ENCODE measurements around the gene TMOD1.
A peak's percentile ranks its signal among the peaks of the same experiment; 100 is the strongest.

The TMOD1 gene

GRCh38 chr9:97551308-97551707 lies 49.8 kb downstream of the TMOD1 start:
- no peak for DNase-seq

DNA sequence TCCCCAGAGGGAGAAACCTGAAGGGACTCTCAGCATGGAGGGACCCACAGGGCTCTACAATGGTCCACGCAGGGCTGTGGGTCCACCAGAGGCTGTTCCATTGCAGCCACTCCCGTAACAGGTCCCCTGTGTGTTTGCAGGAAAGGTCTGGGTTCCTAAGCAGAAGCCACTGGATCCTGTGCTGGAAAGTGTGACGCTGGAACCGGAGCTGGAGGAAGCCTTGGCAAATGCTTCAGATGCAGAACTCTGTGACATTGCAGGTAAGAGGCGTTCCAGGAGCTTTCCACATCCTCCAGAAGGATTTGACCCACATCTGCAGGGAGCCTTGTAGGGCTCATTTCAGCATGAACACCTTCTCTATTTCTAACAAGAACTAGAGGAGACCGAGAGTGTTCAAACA lies 51.7 kb downstream of the TMOD1 start:
- DNase-seq, result no peak

DNA sequence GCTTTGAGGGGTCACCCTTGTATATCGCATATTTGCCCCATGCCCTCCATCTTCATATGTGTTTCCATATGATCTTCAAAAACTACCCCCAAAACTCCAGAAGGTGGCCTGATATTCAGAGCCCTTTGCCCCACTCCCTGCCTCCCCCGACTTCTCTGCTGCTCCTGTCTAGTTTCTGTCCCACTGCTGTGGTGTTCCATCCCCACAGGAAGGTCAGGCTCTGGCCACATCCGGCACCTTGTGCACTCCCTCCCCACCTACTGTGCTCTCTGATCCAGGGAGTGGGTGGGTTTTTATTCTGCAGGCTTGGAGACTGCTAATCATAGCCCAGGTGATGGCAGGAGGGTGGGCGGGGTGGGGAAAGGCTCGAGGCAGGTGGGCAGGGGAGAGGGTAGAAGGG lies 52.4 kb downstream of the TMOD1 start:
- DNase-seq, result no peak

- DNase-seq, result no peak
Measured at GRCh38 chr9:97554566-97555075, 53.2 kb downstream of the TMOD1 start.

DNA sequence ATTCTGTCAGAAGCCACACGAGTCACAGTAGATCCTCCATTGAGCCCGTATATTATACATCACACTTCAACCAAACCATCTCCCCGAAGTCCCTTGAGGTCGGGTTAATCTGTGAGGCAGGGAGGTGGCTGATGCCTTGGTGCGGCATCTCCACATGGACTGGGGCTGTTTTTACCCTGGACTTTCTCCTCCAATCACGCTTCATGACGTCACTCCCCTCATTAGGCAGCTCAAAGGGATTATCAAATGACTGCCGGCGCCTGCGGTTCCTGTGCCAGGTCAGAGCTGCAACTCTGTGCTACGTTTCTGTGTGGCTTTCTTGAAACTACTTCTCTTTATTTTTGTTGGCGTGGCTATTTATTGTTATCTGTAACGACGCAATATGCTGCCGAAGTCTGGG lies 53.7 kb downstream of the TMOD1 start:
- peak; percentile 84 for DNase-seq

DNA sequence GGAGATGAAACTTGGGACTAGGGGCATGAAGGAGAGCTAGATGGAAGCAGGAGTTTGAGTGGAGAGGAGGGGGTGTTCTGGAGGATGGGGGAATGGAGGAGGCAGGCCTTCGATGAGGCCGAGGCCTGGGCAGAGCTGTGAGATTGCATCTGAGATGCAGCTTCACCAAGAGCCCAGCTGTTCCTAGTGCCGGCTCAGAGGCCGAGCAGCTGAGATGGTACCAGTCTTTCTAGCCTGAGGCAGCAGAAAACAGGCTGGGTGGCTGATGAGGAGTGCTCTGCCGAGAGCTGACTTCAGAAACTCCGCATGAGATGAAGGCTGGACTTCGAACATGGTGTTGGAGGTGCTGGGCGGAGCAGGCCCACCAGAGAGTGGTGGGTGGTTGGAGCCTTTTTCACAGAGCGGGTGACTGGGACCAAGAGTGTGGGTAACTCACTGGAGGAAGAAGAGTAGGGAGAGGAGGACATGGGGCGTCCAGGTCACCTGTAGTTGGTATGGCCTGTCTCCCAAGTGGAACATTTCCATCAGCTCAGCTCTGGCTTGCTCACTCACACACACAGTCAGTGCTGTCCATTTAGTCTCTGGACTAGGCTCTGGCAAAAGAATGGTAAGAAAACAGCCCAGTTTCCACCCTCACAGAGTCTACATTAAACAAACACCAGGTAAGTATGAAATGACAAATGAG lies 54.7 kb downstream of the TMOD1 start:
- DNase-seq, result no peak

DNA sequence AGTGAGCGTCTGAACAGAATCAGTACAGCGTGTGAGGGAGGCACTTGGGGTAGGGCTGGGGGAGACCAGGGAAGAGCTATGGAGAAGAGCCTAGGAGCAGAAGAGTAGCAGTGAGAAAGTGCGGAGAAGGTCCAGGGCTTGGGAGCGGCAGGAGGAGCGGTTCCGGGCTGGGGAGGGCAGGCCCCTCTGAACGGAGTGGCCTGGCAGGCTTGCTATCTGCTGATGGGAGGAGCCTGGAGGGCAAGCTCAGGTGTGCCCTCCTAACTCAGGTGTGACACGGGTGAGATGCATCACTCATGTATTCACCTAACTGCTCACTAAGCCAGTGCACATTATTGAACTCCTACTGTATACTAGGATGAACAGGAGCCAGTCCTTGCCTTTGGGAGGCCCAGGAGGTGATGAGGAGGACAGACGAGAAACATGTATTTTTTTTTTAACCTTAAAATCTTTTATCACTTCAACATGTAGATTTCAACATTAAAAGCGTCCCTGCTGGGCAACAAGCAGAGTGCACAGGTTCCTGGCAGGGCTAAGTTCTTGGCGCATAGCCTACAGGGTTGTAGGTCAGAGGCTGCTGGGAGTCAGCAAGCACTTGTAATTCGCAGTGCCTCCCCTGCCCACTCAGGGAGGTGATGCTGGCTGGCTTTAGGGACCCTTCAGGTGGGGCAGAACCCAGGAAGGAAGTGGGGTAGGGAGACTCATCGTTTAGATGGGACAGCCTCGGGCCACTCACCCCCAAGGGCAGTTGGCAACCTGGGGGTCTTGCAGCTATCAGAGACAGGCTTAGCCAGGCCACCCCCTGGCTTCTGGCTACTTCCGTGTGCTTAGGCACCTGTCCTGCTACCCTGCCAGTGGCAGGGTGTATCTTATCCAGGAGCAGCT lies 55.5 kb downstream of the TMOD1 start:
- DNase-seq, result no peak

GRCh38 chr9:97557606-97558095 lies 56.2 kb downstream of the TMOD1 start:
- peak; percentile 9 for DNase-seq

- no peak for DNase-seq
Measured at GRCh38 chr9:97558701-97559101, 57.2 kb downstream of the TMOD1 start.

GRCh38 chr9:97559111-97559514 lies 57.6 kb downstream of the TMOD1 start:
- no peak for DNase-seq

GRCh38 chr9:97560154-97560553 lies 58.7 kb downstream of the TMOD1 start:
- DNase-seq, result no peak

- no peak for DNase-seq
Measured at GRCh38 chr9:97560851-97561250, 59.4 kb downstream of the TMOD1 start.

DNA sequence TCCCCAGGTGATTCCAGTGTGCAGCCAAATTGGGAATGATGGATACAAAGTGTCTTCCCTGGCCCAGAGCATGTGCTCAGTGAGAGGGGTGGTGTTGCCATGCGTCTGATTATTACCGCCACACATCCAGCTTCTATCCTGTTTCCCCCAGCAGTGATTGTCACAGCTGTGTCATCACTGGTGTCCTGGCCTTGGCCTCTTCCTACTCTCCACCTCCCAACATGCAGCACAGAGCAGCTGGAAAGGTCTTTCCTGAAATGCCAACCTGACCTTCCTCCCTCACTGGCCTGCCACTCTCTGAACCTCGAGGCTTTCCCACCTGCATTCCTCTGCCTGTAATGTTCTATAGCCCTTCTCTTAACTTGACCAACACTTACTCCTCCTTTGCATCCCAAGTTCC lies 60.0 kb downstream of the TMOD1 start:
- DNase-seq, result no peak

DNA sequence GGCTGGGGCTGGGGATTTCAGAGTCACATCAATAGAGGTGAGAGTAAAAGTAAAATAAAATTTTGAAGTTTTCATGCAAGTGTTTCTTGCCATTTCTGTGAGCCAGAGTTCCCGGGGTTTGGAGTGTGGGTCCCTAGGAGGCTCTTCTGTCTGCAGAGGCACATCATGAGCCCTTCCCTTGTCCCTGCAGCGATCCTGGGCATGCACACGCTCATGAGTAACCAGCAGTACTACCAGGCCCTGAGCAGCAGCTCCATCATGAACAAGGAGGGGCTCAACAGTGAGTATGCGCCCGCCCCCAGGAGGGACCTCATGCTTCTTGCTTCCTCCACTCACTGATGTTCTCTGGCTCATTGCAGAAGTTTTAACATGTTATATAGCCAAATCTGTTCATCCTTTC lies 61.1 kb downstream of the TMOD1 start:
- DNase-seq, result no peak

DNA sequence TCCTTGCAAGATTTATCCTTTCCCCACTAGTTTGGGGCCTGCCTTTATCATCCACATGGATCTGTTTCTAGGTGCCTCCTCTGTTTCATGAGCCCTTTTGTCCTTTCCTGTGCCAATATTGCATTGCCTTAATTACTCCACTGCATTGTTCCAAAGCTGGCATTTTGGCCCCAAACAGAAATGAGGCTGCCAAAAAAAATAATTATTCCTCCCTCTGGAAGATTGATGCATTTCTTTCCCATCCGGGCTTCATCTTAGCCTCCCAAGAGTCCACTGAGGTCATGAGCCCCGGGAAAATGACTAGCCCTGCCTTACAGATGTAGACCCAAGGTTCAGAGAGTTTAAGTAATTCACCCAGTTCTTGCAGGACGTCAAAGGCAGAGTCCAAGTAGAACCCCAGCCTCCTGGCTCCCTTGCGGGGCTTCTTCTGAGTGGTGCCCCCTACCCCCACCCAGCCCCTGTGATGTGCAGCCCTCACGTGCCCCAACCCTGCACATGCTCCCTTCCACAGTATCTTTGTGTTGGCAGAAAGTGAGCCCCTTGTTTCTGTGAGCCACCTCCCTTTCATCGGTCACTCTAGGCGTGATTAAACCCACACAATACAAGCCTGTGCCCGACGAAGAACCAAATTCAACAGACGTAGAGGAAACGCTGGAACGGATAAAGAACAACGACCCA lies 62.1 kb downstream of the TMOD1 start:
- no peak for DNase-seq

DNA sequence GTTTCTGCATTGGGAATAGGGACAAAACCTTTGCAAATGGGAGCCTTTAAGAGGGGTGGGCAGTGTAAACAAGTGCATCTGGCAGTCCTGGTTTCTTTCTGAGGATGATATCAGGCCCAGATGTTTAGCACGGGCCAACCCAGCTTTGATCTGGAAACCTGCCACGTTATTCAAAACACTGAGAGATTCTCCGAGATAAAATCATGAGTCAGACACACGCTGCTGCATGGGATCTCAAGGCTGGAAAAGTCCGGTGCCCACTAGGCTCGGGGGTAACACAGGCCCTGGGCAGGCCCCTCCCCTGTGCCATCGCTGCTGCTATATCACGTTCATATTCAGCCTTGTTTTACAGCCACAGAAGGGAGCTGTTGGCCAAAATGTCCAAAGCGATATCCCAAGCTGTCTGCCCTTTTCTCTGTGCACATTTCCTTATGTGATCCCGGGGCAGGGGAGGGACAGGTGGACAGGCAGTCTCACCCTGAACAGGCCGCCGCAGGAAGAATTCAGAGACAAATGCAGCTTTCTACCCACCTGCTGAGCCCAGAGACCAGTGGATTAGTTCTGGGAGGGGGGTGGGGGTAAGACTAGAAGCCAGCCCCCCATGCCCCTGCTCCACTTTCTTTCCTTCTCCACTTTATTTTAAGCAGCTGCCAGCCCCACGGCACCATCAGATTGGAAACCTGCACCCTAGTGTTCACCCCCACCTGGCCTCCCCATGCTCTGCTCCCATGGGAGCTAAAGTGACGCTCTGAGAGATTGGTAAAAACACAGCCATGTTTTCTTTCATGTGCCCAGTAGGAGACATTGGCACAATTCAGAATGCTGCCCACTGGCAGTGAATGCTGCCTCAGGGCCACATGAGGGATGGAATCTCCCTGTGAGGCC lies 63.1 kb downstream of the TMOD1 start:
- no peak for DNase-seq

- no peak for DNase-seq
Measured at GRCh38 chr9:97565262-97565661, 63.8 kb downstream of the TMOD1 start.

DNA sequence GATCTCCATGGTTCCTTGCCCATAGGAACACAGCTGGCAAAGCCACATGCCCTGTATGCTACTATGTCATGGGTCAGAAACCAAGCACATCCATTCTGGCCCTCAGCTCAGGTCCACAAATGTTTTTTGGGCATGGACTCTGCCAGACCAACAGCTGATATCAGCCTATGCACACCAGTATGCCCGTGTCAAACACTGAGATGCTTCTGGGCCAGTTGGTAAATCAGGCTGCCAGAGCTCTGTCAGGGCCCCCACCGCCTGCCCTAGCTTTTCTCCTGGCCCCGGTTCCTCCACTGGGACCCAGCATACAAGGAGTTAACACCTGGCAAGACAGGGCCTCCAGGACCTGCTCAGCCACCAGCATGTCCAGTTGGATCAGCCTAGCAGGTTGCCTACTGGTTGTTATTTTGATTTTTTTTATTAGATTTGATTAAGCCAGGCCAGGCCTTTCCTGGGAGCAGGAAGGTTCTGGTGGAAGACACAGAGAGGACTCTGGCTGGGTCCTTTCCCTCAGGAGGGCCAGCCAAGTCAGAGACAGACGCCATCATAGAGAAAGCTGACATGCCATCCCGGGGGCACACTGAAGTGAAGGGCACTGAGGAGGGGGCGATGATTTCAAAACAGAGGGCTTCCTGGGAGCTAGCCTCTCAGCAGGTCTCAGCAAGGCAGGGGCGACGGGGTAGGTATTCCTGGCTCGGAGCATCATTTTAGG lies 65.9 kb downstream of the TMOD1 start:
- no peak for DNase-seq

DNA sequence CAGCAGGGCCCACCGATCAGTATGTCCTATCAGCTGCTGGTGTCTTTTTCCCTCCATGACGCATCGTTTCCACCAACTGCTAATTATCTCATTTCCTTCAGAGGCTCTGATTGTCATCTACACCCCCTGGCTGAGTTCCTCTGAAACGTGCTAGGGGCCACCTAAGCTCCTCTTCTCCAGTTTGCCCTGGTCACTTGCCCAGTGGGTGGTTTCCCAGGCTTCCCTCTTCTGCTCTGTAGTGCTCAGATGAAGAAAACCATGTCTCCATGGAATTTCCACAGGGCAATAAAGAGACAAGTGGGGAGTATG lies 66.4 kb downstream of the TMOD1 start:
- DNase-seq, result no peak

DNA sequence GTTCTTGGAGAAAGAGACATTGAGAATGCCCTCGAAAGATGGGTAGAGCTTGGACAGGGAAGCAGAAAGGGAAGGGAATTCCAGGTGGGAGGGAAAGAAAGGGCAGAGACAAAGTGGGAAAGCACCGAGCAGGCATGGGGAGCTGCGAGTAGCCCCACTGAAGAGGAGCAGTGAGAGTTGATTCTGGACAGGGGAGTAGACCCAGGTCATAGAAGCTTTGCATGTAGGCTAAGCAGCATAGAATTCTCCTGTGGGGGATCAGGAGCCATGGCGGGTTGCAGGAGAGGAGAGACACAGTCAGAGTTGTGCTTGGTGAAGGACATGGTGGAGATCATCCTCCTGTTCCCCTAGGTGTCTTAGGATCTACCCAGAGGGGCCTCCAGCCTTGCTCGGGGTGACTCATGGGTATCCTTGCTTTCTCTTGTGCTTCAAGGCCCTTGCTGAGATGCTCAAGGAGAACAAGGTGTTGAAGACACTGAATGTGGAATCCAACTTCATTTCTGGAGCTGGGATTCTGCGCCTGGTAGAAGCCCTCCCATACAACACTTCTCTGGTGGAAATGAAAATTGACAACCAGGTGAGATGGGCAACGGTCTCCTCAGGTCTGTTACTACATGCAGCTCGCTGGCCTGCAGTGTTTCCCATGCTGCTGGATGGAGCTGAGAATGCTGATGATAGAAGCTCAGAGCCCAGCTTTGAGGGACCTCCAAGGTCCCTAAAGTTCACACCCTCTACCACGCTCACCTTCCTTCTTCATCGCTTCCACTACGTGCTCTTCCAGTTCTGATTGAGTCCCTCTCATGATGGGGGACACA lies 67.2 kb downstream of the TMOD1 start:
- no peak for DNase-seq

GRCh38 chr9:97570899-97571298 lies 69.4 kb downstream of the TMOD1 start:
- no peak for DNase-seq

Data from NCI-H82 (cell line).